GM04503 (cell line): ENCODE measurements around the gene PLA2G12B.
"Not testable (repeated sequence)": the region's sequence is repeated elsewhere in the genome, so short reads cannot be mapped to it uniquely, and the experiment has no call there.

ENCODE experiments used
- DNase-seq: peaks from one replicate; pipeline ENCODE4 v3.0.0-alpha.2; 2012; ENCODE audit warnings: low read depth

Gene PLA2G12B, protein sequence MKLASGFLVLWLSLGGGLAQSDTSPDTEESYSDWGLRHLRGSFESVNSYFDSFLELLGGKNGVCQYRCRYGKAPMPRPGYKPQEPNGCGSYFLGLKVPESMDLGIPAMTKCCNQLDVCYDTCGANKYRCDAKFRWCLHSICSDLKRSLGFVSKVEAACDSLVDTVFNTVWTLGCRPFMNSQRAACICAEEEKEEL

DNA sequence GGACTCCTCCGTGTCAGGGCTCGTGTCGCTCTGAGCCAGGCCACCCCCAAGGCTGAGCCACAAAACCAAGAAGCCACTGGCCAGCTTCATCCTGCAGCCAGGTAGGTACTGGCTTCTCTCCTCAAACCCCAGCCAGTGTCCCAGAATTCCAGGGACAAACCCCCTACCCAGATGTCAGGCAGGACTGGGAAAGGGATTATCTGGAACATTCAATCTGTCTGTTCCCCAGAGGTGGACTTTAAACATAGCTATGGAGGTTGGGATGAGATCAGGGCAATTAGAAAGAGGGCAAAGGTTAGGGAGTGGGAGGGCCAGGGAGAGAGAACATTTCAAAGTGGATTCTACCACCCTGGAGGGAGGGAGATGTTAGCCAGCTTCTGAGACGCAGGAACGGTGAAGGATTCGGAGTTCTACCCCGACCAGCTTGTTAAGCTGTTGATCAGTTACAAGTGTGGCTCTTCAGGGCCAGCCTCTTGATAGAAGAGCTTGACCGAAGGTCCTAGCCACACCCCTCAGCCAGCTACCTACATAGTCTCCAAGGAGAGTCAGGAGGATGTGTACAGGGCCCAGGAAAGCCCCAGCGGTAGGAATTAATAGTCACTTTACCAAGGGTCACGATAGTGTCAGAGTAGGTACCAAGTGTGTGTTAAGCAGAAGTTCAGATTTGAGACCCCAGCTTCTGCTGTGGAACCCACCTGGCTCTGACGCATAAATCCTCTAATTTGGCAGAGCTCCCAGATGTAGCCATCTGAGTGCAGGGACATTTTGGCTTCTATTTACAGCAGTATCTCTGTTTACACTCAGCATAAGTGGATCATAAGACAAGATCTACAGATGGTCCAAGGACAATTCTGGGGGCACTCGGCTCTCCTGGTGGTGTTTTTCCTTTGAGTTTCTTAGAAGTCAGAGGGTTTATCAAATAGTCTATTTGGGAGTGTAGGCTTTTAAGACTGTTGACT, at the start of gene PLA2G12B:
TSS of gene PLA2G12B (minus strand) at position 211 of the 959 bp plus-strand sequence. CDS start at position 90, 121 bp downstream.
- DNase-seq: no peak

DNA sequence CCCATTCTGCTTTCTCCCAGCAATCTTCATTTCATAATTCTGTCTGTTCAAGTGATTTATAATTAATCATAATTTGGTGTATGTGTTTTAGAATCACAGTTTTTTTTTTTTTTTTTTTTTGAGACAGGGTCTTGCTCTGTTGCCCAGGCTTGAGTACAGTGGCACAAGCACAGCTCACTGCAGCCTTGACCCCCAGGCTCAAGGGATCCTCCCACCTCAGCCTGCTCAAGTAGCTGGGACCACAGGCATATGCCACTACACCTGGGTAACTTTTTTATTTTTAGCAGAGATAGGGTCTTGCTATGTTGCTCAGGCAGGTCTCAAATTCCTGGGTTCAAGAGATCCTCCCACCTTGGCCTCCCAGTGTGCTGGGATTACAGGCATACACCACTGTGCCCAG, 49.2 kb upstream of the PLA2G12B start:
- no peak for DNase-seq

DNA sequence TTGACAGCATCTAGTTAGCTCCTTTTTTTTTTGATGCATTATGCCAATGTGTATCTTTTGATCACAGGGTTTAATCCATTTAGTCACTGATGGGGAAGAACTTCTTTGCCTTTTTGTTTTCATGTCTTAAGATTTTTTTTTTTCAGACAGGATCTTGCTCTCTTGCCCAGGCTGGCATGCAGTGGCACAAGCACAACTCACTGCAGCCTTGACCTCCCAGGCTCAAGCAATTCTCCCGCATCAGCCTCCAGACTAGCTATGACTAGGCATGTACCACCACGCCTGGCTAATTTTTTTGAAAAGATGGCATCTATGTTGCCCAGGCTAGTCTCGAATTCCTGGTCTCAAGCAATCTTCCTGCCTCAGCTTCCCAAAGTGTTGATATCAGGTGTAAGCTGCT, 46.4 kb upstream of the PLA2G12B start:
- no peak for DNase-seq

GRCh38 chr10:72997099-72997498, 42.5 kb upstream of the PLA2G12B start:
- DNase-seq: no peak

GRCh38 chr10:72995459-72995858, 40.9 kb upstream of the PLA2G12B start:
- not testable (repeated sequence) for DNase-seq

DNA sequence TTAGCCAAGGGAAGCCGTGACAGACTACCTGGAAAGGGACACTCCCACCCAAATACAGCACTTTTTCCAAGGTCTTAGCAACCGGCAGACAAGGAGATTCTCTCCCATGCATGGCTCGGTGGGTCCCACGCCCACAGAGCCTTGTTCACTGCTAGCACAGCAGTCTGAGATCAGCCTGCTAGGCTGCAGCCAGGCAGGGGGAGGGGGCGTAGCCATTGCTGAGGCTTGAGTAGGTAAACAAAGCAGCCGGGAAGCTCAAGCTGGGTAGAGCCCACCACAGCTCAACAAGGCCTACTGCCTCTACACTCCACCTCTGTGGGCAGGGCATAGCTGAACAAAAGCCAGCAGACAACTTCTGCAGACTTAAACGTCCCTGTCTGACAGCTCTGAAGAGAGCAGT, 35.2 kb upstream of the PLA2G12B start:
- not testable (repeated sequence) for DNase-seq

DNA sequence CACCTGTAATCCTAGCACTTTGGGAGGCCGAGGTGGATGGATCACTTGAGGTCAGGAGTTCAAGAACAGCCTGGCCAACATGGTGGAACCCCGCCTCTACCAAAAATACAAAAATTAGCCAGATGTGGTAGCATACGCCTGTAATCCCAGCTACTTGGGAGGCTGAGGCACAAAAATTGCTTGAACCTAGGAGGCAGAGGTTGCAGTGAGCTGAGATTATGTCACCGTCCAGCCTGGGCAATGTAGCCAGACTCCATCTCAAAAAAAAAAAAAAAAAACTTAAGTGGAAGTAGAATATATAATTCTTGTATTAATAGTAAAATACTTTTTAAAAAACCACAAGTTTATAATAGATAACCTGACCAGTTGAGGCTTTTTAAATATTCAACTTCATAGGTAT, 30.0 kb upstream of the PLA2G12B start:
- not testable (repeated sequence) for DNase-seq

- DNase-seq: no peak
Measured at GRCh38 chr10:72981882-72982529, 27.4 kb upstream of the PLA2G12B start.

DNA sequence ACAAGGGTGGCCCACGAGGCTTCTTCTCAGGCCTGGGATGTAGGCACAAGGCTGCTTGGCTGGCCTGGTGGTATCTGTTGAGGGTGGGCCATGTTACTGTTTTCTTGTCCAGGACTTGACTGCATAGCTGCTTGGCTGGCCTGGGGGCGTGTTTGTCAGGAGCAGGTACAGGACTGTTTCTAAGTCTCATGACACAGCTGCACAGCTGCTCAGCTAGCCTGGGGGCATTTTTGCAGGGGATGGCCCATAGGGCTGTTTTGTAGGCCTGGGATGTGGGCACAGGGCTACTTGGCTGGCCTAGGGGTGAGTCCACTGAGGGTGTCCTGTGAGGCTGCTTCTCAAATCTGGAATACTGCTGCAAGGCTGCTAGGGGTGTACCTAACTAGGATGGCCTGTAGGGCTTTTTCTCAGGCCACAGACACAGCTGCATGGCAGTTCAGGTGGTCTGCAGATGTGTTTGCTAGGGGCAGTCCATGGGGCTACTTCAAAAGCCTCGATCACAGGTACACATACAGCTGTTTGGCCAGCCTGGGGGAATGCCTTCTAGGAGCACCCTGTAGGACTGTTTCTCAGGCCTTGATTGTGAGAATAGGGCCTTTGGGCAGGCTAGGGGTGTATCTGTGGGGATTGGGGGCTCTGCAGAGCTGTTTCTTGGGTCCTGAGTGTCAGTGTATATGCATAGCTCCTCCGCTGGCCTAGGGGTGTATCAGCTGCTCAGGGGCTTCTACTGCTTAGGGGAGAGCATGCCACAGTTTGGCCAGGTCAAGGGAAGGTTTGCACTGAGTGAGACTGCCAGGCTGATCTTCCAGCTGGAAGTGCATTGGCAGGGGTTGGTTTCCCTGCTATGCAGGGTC, 26.6 kb upstream of the PLA2G12B start:
- DNase-seq: no peak

DNA sequence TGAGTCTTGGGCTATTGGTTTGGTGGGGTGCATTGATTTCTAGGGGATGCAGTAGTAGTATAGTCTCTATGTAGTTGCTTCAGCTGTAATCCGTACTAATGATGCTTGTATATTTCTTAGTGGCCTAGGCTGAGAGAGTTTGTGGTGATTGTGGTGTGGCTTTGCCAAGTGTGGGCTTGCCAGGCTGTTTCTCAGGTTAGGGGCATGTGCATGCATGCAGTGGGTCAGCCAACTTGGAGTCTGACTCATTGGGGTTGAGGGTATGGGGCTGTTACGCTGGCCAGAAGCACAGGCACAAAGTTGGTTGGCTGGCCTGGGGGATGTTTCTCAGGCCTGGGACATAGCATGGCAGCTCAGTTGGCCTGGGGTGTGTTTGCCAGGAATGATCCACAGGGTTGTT, 25.7 kb upstream of the PLA2G12B start:
- DNase-seq: no peak

DNA sequence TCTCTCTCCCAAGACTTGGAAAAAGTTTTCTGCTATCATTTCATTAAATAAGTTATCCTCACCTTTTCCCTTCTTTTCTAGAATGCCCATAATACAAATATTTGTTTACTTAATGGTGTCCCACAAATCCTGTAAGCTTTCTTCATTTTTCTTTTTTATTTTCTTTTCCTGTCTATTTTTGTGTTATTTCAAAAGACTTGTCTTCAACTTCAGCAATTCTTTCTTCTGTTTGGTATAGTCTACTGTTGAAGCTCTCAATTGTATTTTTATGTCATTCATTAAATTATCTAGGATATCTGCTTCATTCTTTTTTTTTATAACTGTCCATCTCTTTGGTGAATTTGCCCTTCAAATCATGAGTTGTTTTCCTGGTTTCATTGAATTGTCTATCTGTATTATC, 25.1 kb upstream of the PLA2G12B start:
- no peak for DNase-seq

GRCh38 chr10:72976886-72977285, 22.3 kb upstream of the PLA2G12B start:
- no peak for DNase-seq

GRCh38 chr10:72956001-72956400, 1.4 kb upstream of the PLA2G12B start:
- DNase-seq: no peak

DNA sequence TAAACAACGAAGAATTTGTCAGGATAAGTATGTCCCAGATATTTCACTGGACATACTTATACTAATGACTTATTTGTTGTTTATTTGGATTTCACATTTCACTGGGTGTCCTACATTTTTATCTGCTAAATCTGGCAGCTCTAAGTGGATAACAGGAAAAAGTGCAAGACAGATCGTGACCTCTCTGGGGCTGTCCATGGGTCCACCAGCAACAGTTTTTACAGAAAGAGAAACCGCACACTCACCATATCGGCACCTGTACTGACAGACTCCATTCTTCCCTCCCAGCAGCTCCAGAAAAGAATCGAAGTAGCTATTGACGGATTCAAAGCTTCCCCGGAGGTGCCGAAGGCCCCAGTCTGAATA, 393 bp downstream of the PLA2G12B start:
- no peak for DNase-seq

DNA sequence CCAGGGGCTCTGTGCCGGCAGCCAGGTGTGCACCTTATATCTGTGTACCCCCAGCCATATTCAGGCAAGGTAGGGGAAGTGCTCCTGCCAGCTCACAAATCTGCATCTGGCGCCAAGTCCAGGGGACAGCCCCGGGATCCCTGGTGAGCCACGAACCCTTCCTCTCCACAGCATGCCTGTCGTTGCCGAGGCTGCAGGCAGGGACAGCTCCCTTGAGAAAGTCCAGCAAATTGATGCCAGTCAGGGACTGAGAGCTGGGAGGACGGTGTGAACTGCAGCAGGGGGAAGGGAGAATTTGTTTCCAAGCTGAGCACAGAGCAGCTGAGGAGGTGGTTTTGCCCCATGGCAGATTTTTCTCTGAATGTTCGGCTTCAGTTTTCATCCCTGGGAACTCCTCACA, 919 bp downstream of the PLA2G12B start:
- no peak for DNase-seq

GRCh38 chr10:72952642-72953158, 1.9 kb downstream of the PLA2G12B start:
- no peak for DNase-seq

GRCh38 chr10:72952189-72952588, 2.4 kb downstream of the PLA2G12B start:
- no peak for DNase-seq

GRCh38 chr10:72951760-72952159, 2.8 kb downstream of the PLA2G12B start:
- DNase-seq: no peak

DNA sequence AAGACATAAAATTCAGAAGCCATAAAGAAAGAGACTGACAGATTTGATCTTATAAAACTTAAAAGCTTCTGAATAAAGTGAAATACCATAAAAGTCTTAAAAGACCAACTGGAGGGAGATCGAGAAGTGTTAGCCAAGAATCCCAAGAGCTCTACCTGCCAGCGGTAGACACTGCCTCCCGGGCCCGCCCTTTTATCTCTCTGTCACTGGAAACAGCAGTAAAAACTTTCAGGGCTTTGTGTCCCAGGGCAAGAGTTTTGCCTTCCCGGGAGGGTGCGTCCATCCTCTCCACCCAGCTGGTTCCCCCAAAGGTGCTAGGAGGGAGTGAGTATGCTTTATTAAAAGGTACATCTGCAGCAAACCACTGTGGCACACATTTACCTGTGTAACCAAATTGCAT, 5.8 kb downstream of the PLA2G12B start:
- DNase-seq: no peak

- no peak for DNase-seq
Measured at GRCh38 chr10:72946963-72947362, 7.6 kb downstream of the PLA2G12B start.

- no peak for DNase-seq
Measured at GRCh38 chr10:72943498-72944234, 10.9 kb downstream of the PLA2G12B start.
